HepG2 (cell line): Measurements from ENCODE around the gene CDK14.

ENCODE experiments used
- BHLHE40 ChIP-seq: IDR thresholded peaks from 2 replicates; pipeline ENCODE4 v1.6.1; 2011; ENCODE audit warnings: low read length, improper control_type of control experiment
- BORCS8-MEF2B ChIP-seq: sonication (generic); formaldehyde crosslinking; IDR thresholded peaks from 2 replicates; pipeline ENCODE4 v1.8.0; 2022; ENCODE audit warnings: mild to moderate bottlenecking, missing genetic modification reagents
- CTCF ChIP-seq: sonication (generic); formaldehyde crosslinking; IDR thresholded peaks from 2 replicates; pipeline ENCODE4 v1.5.0; 2020; ENCODE audit warnings: mild to moderate bottlenecking, missing genetic modification reagents, moderate library complexity
- EZH2 ChIP-seq: conservative IDR thresholded peaks from 2 replicates; pipeline ENCODE4 v1.6.1; 2012; ENCODE audit warnings: mild to moderate bottlenecking, low read depth, low read length, moderate library complexity
- POLR2AphosphoS5 ChIP-seq: IDR thresholded peaks from 2 replicates; pipeline ENCODE4 v1.6.1; 2012; ENCODE audit warnings: low read depth, low read length
- RFXANK ChIP-seq: IDR thresholded peaks from 2 replicates; pipeline ENCODE4 v1.6.1; 2016
- ZBTB33 ChIP-seq: sonication (generic); formaldehyde crosslinking; IDR thresholded peaks from 2 replicates; pipeline ENCODE4 v1.4.0; 2020; ENCODE audit warnings: missing genetic modification reagents
- TF ChIP-seq, protein P1 (sequence below): sonication (generic); formaldehyde crosslinking; IDR thresholded peaks from 2 replicates; pipeline ENCODE4 v1.8.0; 2022; ENCODE audit warnings: missing genetic modification reagents, mild to moderate bottlenecking, borderline replicate concordance
- TF ChIP-seq, protein P2 (sequence below): sonication (generic); formaldehyde crosslinking; IDR thresholded peaks from 2 replicates; pipeline ENCODE4 v1.5.0; 2020; ENCODE audit warnings: missing genetic modification reagents
- TF ChIP-seq, protein P3 (sequence below), 2 experiments: IDR thresholded peaks; 2 replicates each; pipeline ENCODE4 v1.6.1; 2011 to 2012; ENCODE audit warnings: low read length in 2 of 2, borderline replicate concordance in 1 of 2, low read depth in 1 of 2, mild to moderate bottlenecking in 1 of 2, moderate library complexity in 1 of 2

DNA sequence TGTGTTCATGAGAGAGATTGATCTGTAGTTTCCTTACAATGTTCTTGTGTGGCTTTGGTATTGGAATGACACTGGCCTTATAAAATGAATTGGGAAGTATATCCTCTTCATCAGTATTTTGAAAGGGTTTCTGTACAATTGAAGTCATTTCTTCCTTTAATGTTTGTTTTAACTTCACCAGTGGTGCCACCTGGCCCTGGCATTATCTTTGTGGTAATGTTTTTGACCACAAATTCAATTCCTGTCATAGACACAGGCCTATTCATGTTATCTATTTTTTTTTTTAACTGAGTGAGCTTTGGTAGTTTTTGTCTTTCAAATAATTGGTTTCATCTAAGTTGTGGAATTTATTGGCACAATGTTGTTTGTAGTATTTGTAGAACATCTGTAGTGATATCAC lies 127.7 kb downstream of the CDK14 start:
- TF ChIP-seq POLR2AphosphoS5 = no peak
- TF ChIP-seq EZH2 = no peak
- TF ChIP-seq, protein P1, sequence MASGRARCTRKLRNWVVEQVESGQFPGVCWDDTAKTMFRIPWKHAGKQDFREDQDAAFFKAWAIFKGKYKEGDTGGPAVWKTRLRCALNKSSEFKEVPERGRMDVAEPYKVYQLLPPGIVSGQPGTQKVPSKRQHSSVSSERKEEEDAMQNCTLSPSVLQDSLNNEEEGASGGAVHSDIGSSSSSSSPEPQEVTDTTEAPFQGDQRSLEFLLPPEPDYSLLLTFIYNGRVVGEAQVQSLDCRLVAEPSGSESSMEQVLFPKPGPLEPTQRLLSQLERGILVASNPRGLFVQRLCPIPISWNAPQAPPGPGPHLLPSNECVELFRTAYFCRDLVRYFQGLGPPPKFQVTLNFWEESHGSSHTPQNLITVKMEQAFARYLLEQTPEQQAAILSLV (CRISPR knock-in tag) = no peak
- TF ChIP-seq BHLHE40 = no peak
- TF ChIP-seq ZBTB33 = no peak
- TF ChIP-seq CTCF (CRISPR knock-in tag) = no peak
- no peak for TF ChIP-seq RFXANK (CRISPR knock-in tag)
- TF ChIP-seq, protein P2, sequence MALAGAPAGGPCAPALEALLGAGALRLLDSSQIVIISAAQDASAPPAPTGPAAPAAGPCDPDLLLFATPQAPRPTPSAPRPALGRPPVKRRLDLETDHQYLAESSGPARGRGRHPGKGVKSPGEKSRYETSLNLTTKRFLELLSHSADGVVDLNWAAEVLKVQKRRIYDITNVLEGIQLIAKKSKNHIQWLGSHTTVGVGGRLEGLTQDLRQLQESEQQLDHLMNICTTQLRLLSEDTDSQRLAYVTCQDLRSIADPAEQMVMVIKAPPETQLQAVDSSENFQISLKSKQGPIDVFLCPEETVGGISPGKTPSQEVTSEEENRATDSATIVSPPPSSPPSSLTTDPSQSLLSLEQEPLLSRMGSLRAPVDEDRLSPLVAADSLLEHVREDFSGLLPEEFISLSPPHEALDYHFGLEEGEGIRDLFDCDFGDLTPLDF (CRISPR knock-in tag) = no peak
- no peak for TF ChIP-seq BORCS8-MEF2B (CRISPR knock-in tag)
- TF ChIP-seq, protein P3, sequence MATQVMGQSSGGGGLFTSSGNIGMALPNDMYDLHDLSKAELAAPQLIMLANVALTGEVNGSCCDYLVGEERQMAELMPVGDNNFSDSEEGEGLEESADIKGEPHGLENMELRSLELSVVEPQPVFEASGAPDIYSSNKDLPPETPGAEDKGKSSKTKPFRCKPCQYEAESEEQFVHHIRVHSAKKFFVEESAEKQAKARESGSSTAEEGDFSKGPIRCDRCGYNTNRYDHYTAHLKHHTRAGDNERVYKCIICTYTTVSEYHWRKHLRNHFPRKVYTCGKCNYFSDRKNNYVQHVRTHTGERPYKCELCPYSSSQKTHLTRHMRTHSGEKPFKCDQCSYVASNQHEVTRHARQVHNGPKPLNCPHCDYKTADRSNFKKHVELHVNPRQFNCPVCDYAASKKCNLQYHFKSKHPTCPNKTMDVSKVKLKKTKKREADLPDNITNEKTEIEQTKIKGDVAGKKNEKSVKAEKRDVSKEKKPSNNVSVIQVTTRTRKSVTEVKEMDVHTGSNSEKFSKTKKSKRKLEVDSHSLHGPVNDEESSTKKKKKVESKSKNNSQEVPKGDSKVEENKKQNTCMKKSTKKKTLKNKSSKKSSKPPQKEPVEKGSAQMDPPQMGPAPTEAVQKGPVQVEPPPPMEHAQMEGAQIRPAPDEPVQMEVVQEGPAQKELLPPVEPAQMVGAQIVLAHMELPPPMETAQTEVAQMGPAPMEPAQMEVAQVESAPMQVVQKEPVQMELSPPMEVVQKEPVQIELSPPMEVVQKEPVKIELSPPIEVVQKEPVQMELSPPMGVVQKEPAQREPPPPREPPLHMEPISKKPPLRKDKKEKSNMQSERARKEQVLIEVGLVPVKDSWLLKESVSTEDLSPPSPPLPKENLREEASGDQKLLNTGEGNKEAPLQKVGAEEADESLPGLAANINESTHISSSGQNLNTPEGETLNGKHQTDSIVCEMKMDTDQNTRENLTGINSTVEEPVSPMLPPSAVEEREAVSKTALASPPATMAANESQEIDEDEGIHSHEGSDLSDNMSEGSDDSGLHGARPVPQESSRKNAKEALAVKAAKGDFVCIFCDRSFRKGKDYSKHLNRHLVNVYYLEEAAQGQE (IDR thresholded peaks at IDR 0.05; ENCODE audit: borderline replicate concordance in 1 of 2, low read depth in 1 of 2, low read length in 2 of 2) = no peak
